Measurements from ENCODE around the gene MYNN.
A peak's percentile ranks its signal among the peaks of the same experiment; 100 is the strongest.

The MYNN gene

GRCh38 chr3:169751875-169752274, 21.3 kb upstream of the MYNN start:
- TF ChIP-seq CTCF (IDR thresholded peaks at IDR 0.05; ENCODE audit: borderline replicate concordance, insufficient read depth, low read depth, low read length): no peak
- no peak overlapping the region for H3K4me3 ChIP-seq (ENCODE audit: low read depth, low read length)

DNA sequence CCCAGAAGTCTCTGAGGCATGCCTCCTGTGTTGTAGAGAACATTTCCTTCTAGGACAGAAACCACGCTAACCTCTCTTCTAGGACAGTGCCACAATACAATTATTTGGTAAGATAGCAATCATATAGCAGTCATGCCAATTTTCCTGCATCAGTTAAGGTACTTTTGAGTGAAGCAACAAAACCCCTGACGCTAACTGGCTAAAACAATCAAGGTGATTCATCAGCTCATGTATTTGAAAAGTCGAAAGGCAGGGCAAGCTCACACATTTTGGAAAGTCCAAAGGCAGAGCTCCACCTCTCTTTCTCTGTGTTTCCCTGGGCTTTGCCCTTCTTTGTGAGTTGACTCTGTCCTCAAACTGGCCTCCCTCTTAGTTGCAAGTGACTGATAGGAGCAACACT, 18.5 kb upstream of the MYNN start:
- no peak overlapping the region for H3K4me3 ChIP-seq (ENCODE audit: low read depth, low read length)
- TF ChIP-seq CTCF (IDR thresholded peaks at IDR 0.05; ENCODE audit: borderline replicate concordance, insufficient read depth, low read depth, low read length): no peak

- H3K4me3 ChIP-seq (ENCODE audit: low read depth, low read length): no peak overlapping the region
- no peak for TF ChIP-seq CTCF (IDR thresholded peaks at IDR 0.05; ENCODE audit: borderline replicate concordance, insufficient read depth, low read depth, low read length)
Measured at GRCh38 chr3:169755488-169755887, 17.7 kb upstream of the MYNN start.

GRCh38 chr3:169758359-169758994, 14.7 kb upstream of the MYNN start:
- H3K4me3 ChIP-seq (ENCODE audit: low read depth, low read length): no peak overlapping the region

GRCh38 chr3:169759256-169759655, 13.9 kb upstream of the MYNN start:
- H3K4me3 ChIP-seq (ENCODE audit: low read depth, low read length): no peak overlapping the region
- no peak for TF ChIP-seq CTCF (IDR thresholded peaks at IDR 0.05; ENCODE audit: borderline replicate concordance, insufficient read depth, low read depth, low read length)

More at GRCh38 chr3:169758359-169758994, 14.7 kb upstream of the MYNN start:
- no peak for TF ChIP-seq CTCF (IDR thresholded peaks at IDR 0.05; ENCODE audit: borderline replicate concordance, insufficient read depth, low read depth, low read length)

DNA sequence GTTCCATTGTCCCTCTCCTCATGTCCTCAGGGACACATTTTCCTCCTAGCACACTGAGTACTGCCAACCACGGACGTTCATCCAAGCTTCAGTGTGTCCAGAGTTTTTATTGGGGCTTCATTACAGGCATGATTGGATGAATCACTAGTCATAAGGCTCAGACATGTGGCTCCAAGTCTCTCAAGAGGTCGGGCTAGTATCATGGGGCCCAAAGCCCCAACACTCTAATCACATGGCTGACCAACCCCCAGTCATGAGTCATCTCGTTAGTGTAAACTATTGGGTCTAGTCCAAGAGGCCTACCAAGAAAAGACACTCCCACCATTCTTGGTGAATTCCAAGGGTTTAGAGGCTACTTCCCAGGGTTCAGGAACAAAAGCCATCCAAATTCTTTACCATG, 12.7 kb upstream of the MYNN start:
- TF ChIP-seq CTCF (IDR thresholded peaks at IDR 0.05; ENCODE audit: borderline replicate concordance, insufficient read depth, low read depth, low read length): no peak
- no peak overlapping the region for H3K4me3 ChIP-seq (ENCODE audit: low read depth, low read length)

- peak overlapping the region; percentile 91 for H3K4me3 ChIP-seq (ENCODE audit: low read depth, low read length)
- no peak for TF ChIP-seq CTCF (IDR thresholded peaks at IDR 0.05; ENCODE audit: borderline replicate concordance, insufficient read depth, low read depth, low read length)
Measured at GRCh38 chr3:169764312-169764881, 8.8 kb upstream of the MYNN start.

Measured in GM12875 (cell line).